ENCODE measurements around the gene PCMTD2.
"Not testable (repeated sequence)": the region's sequence is repeated elsewhere in the genome, so short reads cannot be mapped to it uniquely, and the experiment has no call there.

PCMTD2 gene

DNA sequence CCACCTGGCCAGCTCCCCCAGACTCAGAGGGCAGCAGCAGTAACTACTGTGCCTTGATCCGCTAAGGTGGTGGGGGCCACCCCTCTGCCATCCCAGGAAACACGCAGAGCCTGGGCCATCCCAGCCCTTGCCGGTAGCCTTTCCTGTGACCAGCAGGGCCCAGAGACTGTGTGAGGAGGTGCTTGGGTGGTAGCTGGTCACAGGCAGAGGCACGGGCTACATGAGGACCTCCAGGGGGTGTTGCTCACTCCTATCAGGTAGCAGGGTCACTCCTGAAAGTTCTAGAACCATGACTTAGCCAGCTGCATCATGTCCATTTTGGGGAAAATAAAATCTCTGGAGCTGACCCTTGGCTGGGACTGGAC, 22.8 kb downstream of the PCMTD2 start:
- Histone ChIP-seq H3K4me3 (ENCODE audit: low read depth in 1 of 2, low read length in 1 of 2) (no peak overlapping the region), H3K36me3 (peaks cover 20% of the 10 kb centered on the region), H3K9me3 (no peaks in the 10 kb centered on the region), H3K27ac (no peak overlapping the region), H3K4me1 (ENCODE audit: control insufficient read depth in 1 of 2, insufficient read depth in 1 of 2, low read depth in 1 of 2, low read length in 1 of 2) (no peaks in the 10 kb centered on the region), H3K27me3 (no peaks in the 10 kb centered on the region)
- TF ChIP-seq, protein P1, sequence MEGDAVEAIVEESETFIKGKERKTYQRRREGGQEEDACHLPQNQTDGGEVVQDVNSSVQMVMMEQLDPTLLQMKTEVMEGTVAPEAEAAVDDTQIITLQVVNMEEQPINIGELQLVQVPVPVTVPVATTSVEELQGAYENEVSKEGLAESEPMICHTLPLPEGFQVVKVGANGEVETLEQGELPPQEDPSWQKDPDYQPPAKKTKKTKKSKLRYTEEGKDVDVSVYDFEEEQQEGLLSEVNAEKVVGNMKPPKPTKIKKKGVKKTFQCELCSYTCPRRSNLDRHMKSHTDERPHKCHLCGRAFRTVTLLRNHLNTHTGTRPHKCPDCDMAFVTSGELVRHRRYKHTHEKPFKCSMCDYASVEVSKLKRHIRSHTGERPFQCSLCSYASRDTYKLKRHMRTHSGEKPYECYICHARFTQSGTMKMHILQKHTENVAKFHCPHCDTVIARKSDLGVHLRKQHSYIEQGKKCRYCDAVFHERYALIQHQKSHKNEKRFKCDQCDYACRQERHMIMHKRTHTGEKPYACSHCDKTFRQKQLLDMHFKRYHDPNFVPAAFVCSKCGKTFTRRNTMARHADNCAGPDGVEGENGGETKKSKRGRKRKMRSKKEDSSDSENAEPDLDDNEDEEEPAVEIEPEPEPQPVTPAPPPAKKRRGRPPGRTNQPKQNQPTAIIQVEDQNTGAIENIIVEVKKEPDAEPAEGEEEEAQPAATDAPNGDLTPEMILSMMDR (IDR thresholded peaks at IDR 0.05), result no peak

- H3K36me3 ChIP-seq, result peaks cover 3% of the 10 kb centered on the region
- H3K4me3 ChIP-seq (ENCODE audit: low read depth in 1 of 2, low read length in 1 of 2), result no peak overlapping the region
- TF ChIP-seq, protein P1 (IDR thresholded peaks at IDR 0.05), result no peak
- H3K27me3 ChIP-seq, result no peaks in the 10 kb centered on the region
- H3K27ac ChIP-seq, result no peak overlapping the region
- H3K4me1 ChIP-seq (ENCODE audit: control insufficient read depth in 1 of 2, insufficient read depth in 1 of 2, low read depth in 1 of 2, low read length in 1 of 2), result no peaks in the 10 kb centered on the region
- no peaks in the 10 kb centered on the region for H3K9me3 ChIP-seq
Observed at GRCh38 chr20:64279826-64280459, 24.4 kb downstream of the PCMTD2 start.

- no peaks in the 10 kb centered on the region for H3K36me3 ChIP-seq
- TF ChIP-seq, protein P1 (IDR thresholded peaks at IDR 0.05), result no peak
- H3K27ac ChIP-seq, result no peak overlapping the region
- no peaks in the 10 kb centered on the region for H3K9me3 ChIP-seq
- no peaks in the 10 kb centered on the region for H3K27me3 ChIP-seq
- no peaks in the 10 kb centered on the region for H3K4me1 ChIP-seq (ENCODE audit: control insufficient read depth in 1 of 2, insufficient read depth in 1 of 2, low read depth in 1 of 2, low read length in 1 of 2)
- H3K4me3 ChIP-seq (ENCODE audit: low read depth in 1 of 2, low read length in 1 of 2), result no peak overlapping the region
Observed at GRCh38 chr20:64280460-64280843, 24.9 kb downstream of the PCMTD2 start.

GRCh38 chr20:64283646-64284045, 28.1 kb downstream of the PCMTD2 start:
- TF ChIP-seq, protein P1 (IDR thresholded peaks at IDR 0.05), result no peak
- Histone ChIP-seq H3K27me3 (no peaks in the 10 kb centered on the region), H3K27ac (no peak overlapping the region), H3K36me3 (no peaks in the 10 kb centered on the region), H3K4me1 (ENCODE audit: control insufficient read depth in 1 of 2, insufficient read depth in 1 of 2, low read depth in 1 of 2, low read length in 1 of 2) (no peaks in the 10 kb centered on the region), H3K4me3 (ENCODE audit: low read depth in 1 of 2, low read length in 1 of 2) (no peak overlapping the region), H3K9me3 (no peaks in the 10 kb centered on the region)

GRCh38 chr20:64285579-64286446, 30.3 kb downstream of the PCMTD2 start:
- not testable (repeated sequence) for H3K27me3 ChIP-seq; H3K27ac ChIP-seq; H3K4me1 ChIP-seq (ENCODE audit: control insufficient read depth in 1 of 2, insufficient read depth in 1 of 2, low read depth in 1 of 2, low read length in 1 of 2); H3K9me3 ChIP-seq; H3K36me3 ChIP-seq; H3K4me3 ChIP-seq (ENCODE audit: low read depth in 1 of 2, low read length in 1 of 2)
- TF ChIP-seq, protein P1 (IDR thresholded peaks at IDR 0.05), result peak; percentile 70

- H3K36me3 ChIP-seq; H3K4me3 ChIP-seq (ENCODE audit: low read depth in 1 of 2, low read length in 1 of 2); H3K27me3 ChIP-seq; H3K9me3 ChIP-seq; H3K27ac ChIP-seq; H3K4me1 ChIP-seq (ENCODE audit: control insufficient read depth in 1 of 2, insufficient read depth in 1 of 2, low read depth in 1 of 2, low read length in 1 of 2): not testable (repeated sequence)
Observed at GRCh38 chr20:64286447-64287263, 31.1 kb downstream of the PCMTD2 start.

- not testable (repeated sequence) for H3K27me3 ChIP-seq; H3K36me3 ChIP-seq; H3K4me3 ChIP-seq (ENCODE audit: low read depth in 1 of 2, low read length in 1 of 2); H3K27ac ChIP-seq; H3K9me3 ChIP-seq; H3K4me1 ChIP-seq (ENCODE audit: control insufficient read depth in 1 of 2, insufficient read depth in 1 of 2, low read depth in 1 of 2, low read length in 1 of 2)
Observed at GRCh38 chr20:64287264-64287590, 31.7 kb downstream of the PCMTD2 start.

GRCh38 chr20:64292167-64292566, 36.6 kb downstream of the PCMTD2 start:
- H3K27me3 ChIP-seq; H3K27ac ChIP-seq; H3K36me3 ChIP-seq; H3K9me3 ChIP-seq; H3K4me3 ChIP-seq (ENCODE audit: low read depth in 1 of 2, low read length in 1 of 2); H3K4me1 ChIP-seq (ENCODE audit: control insufficient read depth in 1 of 2, insufficient read depth in 1 of 2, low read depth in 1 of 2, low read length in 1 of 2): not testable (repeated sequence)
